Activated T-cell treated with anti-CD3 and anti-CD28 coated beads for 1 hour (primary cell): Measurements from ENCODE around the gene TEX55.
"Not testable (repeated sequence)": the region's sequence is repeated elsewhere in the genome, so short reads cannot be mapped to it uniquely, and the experiment has no call there.

Source experiments
- DNase-seq: peaks from one replicate; pipeline ENCODE4 v3.0.0-alpha.2; 2020; ENCODE audit warnings: low read depth

The TEX55 gene

GRCh38 chr3:119160815-119161214 is 14.8 kb downstream of the TEX55 start:
- no peak for DNase-seq

- no peak for DNase-seq
These were observed 15.3 kb downstream of the TEX55 start for GRCh38 chr3:119161240-119161639.

- DNase-seq = not testable (repeated sequence)
These were observed 18.8 kb downstream of the TEX55 start for GRCh38 chr3:119164745-119165144.

DNA sequence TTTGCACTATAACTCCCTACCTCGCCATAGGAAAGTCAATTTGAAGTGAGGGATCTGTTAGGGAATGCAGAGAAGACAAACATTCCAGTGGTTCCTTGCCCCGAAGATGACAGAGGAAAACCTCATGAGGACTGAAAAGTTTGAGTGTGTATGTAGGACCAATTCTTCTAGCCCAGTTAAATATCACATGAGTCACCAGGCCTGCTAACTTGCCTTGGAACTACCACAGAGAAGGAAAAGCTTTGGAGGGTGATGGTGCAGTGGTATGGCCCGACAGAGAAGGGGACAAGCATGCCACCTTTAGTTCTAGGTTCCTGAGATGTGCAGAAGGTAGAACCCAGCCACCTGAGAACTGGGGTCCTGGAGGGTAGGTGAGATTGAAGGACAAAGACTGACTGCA is 24.9 kb downstream of the TEX55 start:
- DNase-seq = no peak

DNA sequence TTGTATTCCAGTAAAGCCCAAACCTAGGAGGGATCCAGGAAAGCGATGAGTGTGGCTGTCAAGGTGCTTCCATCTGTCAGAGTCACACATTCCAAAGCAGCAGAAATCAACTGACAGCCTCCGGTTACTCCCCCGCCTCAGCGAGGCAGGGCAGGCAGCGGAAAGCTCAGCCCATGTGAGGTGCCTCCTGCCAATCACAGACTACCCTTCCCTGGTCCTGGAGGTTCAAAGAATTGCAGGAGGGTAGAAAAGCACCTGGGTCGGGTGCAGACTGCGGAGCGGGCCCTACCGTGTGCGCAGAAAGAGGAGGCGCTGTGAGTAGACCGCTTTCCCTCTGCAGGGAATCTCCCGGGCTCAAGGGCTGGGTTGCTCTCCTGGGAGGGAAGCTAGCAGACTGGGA is 27.4 kb downstream of the TEX55 start, which contains the start of gene UPK1B:
TSS of gene UPK1B (plus strand) at position 274 of the 400 bp plus-strand sequence. CDS start 13,144 bp downstream, outside the sequence.
- no peak for DNase-seq

- DNase-seq = no peak
These were observed 30.1 kb downstream of the TEX55 start for GRCh38 chr3:119175872-119176756.

DNA sequence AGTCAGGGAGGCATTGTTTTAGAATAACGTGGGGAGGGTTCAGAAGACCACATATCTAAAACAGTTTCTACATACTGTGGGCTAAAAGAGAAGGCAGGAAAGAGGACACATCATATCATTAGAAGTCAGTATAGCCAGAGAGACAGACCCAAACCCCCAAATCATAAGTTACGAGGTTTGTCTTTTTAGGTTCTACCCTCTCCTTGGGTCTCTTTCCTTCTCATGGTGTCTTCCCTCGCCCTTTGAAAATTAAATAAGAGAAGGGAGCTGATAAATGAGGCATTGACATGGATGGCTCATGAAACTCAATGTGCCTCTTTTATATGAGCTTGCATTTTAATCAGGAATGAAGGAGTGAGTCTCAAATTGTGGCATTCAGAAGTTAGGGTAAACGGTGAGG is 30.8 kb downstream of the TEX55 start:
- DNase-seq = no peak

- DNase-seq = no peak
These were observed 31.4 kb downstream of the TEX55 start for GRCh38 chr3:119177321-119177720.

GRCh38 chr3:119181765-119182164 is 35.8 kb downstream of the TEX55 start:
- DNase-seq = no peak

DNA sequence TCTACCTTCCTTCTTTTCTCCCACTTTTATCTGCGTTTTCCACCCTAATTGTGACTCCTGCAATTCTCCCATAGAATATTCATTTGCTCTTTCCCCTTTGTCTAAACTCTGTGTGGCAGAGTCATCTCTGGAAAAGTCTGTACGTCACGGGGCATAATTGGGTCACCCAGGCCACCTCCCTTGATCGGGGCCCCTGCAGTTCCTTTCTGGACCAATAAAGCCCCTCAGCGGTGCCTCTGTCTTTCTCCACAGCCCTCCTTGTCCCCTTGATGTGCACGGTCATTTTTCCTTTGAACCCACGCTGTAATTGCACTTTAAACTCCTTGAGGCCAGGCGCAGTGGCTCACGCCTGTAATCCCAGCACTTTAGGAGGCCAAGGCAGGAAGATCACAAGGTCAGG is 38.1 kb downstream of the TEX55 start:
- DNase-seq = no peak

- no peak for DNase-seq
These were observed 39.0 kb downstream of the TEX55 start for GRCh38 chr3:119184796-119185570.

DNA sequence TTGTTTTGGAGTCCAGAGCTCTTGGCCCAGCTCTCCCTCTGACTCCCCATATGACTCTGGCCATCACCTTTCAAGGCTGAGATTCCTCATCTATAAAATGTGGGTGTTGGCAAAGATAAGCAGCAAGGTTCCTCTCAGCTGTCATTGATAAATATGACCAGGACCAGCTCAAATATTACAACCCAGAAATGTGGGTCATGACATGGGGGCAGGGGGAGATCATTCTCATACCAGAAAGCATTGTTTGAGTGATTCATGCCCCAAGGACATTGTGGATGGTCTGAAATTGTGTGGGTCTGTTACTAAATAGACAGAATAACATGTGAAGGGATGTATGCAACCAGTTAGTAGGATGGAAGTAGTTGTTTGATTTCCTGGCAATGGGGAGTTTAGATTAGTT is 41.3 kb downstream of the TEX55 start:
- DNase-seq = no peak

DNA sequence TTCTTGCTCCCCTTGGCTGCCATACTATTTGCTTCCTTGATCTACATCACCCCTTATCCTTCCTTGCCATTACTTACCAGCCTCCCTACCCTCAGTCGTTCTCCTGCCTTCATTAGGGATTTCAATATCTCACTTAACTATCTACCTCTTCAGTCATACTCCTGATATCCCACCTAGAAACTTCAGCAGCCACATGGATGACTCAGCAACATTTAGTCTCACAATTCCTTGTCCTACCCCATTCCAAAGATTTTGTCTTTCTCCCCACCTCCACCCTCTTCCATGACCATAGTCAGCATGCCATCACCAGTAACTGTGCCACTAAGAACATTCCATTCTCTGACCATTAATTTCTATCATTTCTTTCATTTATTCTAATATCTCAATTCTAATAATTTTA is 45.8 kb downstream of the TEX55 start:
- no peak for DNase-seq

DNA sequence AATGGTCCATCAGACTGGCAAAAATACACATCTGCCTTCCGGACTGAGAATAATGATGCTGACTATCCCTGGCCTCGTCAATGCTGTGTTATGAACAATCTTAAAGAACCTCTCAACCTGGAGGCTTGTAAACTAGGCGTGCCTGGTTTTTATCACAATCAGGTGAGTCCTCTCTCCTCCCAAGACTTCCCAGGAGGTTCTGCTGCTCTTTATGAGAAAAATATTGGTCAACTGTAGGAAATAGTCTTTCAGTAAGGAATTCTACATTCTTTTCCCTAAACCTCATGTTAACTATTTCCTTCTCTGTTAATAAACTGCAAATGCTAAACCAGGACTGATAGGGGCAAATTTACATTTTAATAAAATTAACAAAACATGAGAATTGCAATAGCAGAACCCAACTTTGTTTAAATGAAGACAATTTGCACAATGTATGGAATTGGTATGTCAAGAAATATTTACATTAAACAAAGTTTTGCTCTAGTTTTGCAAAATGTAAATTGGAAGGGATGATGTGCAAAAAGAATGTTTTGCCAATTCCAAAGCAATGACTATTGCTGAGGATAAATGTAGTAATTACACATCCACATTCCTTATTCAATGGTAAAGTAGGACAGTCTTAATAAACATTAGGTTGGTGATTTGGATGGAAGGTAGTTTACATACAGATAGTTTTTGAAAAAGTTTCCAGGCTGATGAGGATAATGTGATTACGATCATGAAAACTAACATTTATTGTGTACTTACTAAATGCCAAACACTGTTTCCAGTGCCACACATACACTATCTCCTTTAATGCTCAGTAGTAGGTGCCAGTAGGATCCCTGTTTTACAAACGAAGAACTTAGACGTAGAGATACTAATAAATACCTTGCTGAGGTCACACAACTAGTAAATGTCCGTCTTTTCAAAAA is 48.5 kb downstream of the TEX55 start:
- DNase-seq = no peak

DNA sequence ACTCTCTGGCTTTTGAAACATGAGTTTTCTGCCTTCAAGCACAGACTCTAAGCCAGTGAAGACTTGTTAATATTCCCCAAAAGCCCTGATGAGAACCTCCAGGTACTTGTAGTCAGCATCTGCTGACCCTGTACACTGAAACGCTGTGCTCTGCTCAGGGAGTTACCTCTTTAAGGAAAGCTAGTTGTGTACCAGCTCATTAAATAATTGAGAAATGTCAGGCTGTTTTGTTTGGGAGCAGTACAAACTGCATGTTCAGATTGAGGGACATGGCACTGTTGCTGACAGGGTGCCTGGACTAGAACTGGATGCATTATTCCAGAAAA is 49.1 kb downstream of the TEX55 start:
- no peak for DNase-seq

- no peak for DNase-seq
These were observed 49.9 kb downstream of the TEX55 start for GRCh38 chr3:119195911-119196310.
